Muscle of back (tissue), 11 donors: ENCODE results near the gene GCNA. TPM values are rescaled to one million over a fixed set of nuclear protein-coding genes. Genes with fewer than 3 reads are reported as not detected.
"Not testable (repeated sequence)": the region's sequence is repeated elsewhere in the genome, so short reads cannot be mapped to it uniquely, and the experiment has no call there.

ENCODE experiments used
- DNase-seq, 3 donors: peaks; one replicate each; pipeline versions ENCODE4 v3.0.0 to v3.0.0-alpha.2; 2013
- polyA plus RNA-seq, 10 donors: library from polyadenylated mRNA; unstranded; fragments of 120-200 nt; gene quantifications; one replicate each; pipeline ENCODE4 v1.2.1, GENCODE V29; 2013; ENCODE audit not compliant: insufficient read length in 10 of 10

GCNA gene
- polyA plus RNA-seq, 10 donors, result 1.2 to 3.6 (median 2.0) TPM

- DNase-seq, result no peak
Observed at GRCh38 chrX:71640002-71640401, 61.8 kb downstream of the GCNA start.

- not testable (repeated sequence) for DNase-seq
Observed at GRCh38 chrX:71644406-71644805, 66.2 kb downstream of the GCNA start.

GRCh38 chrX:71650333-71650969 lies 72.2 kb downstream of the GCNA start:
- no peak for DNase-seq

- peak; percentile 29 to 64 (median 42) for DNase-seq
Observed at GRCh38 chrX:71652405-71652804, 74.2 kb downstream of the GCNA start.

GRCh38 chrX:71653344-71653743 lies 75.1 kb downstream of the GCNA start:
- DNase-seq, result no peak

GRCh38 chrX:71657267-71657666 lies 79.0 kb downstream of the GCNA start:
- no peak for DNase-seq

- DNase-seq, result no peak
Observed at GRCh38 chrX:71659342-71659741, 81.1 kb downstream of the GCNA start.

GRCh38 chrX:71659959-71660358 lies 81.7 kb downstream of the GCNA start:
- no peak for DNase-seq

GRCh38 chrX:71660562-71661416 lies 82.6 kb downstream of the GCNA start:
- DNase-seq, result no peak

- DNase-seq, result no peak
Observed at GRCh38 chrX:71661919-71662318, 83.7 kb downstream of the GCNA start.

- not testable (repeated sequence) for DNase-seq
Observed at GRCh38 chrX:71662654-71663053, 84.4 kb downstream of the GCNA start.

Other genes with a start within 250 kb of the GCNA start
- 10 to 100 TPM; 16.8 to 35.7 (median 27.2) TPM for gene TAF1, start 212.1 kb upstream of the GCNA start, polyA plus RNA-seq
- gene OGT, start 45.3 kb upstream of the GCNA start, polyA plus RNA-seq, result 100 to 1,000 TPM in 5 of 10 donors, 10 to 100 TPM in 5; 76.1 to 190 (median 110) TPM
- gene CXCR3, start 40.1 kb downstream of the GCNA start, polyA plus RNA-seq, result under 1 TPM in 7 of 10 donors, not detected in 3; 0.08 to 0.63 (median 0.15) TPM
- under 1 TPM in 1 of 10 donors, not detected in 9; 0.19 TPM for gene CXorf49, start 139.8 kb downstream of the GCNA start, polyA plus RNA-seq
- under 1 TPM in 1 of 10 donors, not detected in 9; 0.19 TPM for gene CXorf49B, start 184.9 kb downstream of the GCNA start, polyA plus RNA-seq